ENCODE measurements around the gene PEX16.

Gene PEX16

DNA sequence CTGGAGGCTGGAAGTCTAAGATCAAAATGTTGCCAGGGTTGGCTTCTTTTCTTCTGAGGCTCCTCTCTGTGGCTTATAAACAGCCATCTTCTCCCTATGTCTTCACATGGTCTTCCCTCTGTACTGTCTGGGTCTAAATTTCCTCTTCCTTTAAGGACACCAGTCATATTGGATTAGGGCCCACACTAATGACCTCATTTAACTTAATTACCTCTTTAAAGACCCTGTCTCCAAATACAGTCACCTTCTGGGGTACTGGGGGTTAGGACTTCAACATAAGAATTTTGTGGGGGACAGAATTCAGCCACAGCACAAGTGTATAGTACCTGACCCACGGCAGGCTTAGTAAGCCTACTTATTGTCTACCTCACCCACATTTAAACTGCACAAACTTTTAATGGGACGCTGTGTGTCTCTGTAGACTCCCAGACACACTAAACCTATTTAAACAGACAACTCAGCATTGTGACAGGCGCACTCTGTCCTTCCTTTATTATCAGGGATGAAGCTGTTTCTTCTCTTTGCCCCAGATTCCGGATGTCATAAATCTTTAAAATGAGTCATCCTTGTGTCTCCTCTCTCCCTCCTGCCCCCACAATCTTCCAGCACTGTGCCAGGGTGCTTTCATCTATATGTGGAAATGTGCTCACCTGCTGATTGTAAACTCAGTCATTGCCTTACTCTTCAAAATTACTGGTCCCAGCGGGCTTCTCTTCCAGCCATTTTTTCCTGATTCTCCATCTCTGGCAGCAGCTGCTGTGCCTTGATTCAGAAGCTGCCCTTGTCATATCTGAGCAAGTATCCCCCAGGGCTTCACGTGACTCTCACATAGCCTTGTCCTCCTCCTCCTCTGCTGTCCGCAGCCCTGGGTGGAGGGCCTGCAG is 37.6 kb downstream of the PEX16 start:
- in situ Hi-C loops (cut with MboI; ENCODE audit: low sequenced_read_pairs): no loop called here

DNA sequence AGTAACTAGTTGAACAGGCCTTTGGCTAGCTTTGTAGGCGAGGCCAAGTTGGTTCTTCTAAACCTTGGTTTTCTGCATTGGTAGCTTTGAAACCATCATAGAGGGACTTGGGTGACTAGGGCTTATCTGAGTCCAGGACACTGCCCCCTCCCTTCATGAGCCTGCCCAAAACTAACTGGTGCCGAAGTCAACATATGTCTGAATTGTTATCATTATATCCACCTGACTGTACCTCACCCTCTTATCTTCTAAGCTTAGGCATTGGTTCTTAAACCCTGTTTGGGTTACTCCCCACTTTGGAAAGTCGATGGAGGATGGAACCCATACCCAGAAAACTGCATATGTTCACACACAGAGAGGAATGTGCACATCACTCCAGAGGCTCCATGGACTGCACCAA is 39.8 kb downstream of the PEX16 start:
- in situ Hi-C loops (cut with MboI; ENCODE audit: low sequenced_read_pairs): no loop called here

DNA sequence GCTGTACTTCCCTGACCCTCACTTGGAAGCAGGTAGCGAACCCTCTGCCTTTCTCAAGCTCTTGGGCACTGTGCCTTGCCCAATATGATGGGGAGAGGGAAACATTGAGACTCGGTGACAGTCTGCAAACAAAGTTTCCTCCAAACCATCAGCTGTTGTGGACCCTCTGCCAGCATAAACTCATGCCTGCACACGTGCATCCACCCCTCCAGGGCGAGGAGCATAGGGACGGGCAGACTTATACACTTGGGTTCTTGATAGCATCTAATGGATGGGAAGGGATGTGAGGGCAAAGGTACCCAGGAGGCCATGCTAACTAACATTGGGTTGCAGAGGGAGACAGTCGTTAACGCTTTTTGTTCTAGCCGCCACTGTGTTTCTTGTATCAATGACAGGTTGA is 40.5 kb downstream of the PEX16 start:
- in situ Hi-C loops (cut with MboI; ENCODE audit: low sequenced_read_pairs): no loop called here

DNA sequence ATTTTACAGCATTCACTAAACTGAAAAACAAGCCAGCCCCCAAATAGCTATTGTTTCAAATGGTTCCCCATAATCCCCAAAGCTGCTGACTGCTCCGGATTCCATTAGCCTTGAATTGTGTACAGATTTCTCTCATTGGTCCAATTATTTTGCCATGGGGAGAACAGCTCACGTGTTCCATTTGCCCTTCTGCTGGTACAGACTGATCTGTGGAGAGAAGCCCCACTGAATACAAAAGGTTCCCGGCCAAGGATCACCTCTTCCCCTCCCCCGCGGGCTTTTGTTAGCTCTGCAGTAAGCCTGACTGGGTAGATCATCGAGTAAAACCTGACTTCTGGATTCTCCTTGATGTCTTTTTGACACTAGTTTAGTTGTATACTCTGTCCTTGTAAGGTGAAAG is 41.3 kb downstream of the PEX16 start:
- in situ Hi-C loops (cut with MboI; ENCODE audit: low sequenced_read_pairs): no loop called here

DNA sequence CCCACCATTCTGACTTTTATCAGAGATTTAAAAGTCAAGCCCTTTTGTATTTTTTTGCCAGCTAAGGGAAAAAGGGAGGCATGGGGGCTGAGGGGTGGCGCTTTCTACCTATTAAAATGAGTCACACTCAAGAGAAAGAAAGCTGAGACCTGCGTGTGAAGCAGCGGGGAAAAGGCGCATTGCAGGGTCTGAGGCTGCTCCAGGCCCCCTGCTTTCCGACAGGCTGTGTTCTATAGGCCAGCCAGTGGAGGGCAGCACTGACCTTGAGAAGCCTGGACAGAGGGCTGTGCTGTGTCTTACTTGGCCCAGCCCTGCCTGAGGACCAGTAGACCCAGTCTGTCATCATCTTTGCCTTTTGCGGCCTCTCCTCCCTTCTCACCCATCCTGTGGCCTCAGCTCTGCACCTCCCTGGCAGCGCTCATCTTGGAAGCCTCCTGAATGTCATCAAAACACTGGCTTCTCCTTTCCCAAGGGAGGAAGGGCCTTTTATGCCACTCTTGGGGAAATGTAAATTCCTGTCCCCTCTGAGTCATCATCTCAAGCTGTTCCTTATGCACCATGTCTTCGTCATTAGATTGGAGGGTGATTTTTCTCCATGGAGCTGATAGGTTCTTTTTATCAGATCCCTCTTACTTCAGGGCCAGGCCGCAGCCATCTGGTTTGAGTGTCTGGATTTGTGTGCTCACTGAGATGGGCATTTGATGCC is 44.9 kb downstream of the PEX16 start:
- in situ Hi-C loops (cut with MboI; ENCODE audit: low sequenced_read_pairs): no loop called here

DNA sequence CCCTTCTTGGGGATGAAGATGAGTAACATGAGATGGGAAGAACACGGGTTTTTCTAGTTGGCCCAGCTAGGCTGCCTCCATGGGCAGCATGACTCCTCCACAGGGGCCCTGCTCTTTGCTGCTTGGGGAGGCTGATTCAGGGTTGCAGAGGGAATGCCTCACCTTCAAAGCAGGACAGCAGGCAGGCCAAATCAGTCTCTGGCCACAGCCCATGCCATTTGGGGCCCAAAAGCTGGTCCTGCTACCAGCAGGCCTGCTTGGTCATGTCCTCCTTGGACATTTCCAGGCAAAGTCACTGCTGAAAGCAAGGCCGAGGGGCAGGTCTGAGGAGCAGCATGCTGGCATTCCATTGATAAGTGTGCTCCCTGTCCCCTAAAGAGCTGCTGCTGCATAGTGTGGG is 46.0 kb downstream of the PEX16 start:
- in situ Hi-C loops (cut with MboI; ENCODE audit: low sequenced_read_pairs): no loop called here

DNA sequence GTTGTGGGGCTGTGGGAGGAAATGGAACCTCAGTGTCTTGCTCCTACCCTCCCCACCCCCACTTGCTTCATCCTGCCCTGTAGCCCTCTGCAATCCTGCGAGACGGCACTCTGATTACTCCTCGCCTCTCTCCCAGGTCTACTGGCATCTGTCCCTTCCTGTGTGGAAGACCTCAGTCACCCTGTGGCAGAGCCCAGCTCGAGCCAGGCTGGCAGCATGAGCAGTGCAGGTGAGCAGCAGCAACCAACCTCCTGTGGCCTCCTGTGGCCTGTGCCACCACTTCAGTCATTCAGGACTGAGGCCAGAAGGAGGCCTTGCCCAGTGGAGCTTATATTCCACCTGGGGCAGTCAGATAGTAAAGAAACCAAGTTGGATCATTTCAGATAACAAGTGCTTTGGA is 47.0 kb downstream of the PEX16 start:
- in situ Hi-C loops (cut with MboI; ENCODE audit: low sequenced_read_pairs): no loop called here

DNA sequence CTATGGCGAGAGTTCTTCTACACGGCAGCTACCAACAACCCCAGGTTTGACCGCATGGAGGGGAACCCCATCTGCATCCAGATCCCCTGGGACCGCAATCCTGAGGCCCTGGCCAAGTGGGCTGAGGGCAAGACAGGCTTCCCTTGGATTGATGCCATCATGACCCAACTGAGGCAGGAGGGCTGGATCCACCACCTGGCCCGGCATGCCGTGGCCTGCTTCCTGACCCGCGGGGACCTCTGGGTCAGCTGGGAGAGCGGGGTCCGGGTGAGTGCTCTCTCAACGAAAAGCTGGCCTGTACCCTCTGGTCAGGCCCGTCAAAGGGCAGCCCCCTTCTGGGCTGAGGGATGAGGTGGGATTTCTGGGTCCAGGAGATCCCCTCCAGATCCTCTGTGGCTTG is 48.1 kb downstream of the PEX16 start:
- in situ Hi-C loops (cut with MboI; ENCODE audit: low sequenced_read_pairs): no loop called here

DNA sequence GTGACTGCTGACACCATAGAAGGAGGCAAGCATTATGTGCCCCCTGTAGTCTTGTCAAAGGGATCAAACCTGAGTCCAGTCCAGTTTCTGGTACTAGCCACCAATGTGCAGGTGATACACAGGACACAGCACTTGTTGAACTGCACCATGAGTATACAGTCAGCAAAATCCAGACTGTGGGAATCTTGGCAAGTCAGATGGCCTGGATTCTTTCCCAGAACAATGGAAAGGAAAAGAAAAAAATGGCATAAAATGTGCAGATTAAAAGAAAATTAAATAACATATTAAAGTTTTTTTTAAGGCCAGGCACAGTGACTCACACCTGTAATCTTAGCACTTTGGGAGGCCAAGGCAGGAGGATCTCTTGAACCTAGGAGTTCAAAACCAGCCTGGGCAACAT is 53.6 kb downstream of the PEX16 start:
- in situ Hi-C loops (cut with MboI; ENCODE audit: low sequenced_read_pairs): no loop called here

DNA sequence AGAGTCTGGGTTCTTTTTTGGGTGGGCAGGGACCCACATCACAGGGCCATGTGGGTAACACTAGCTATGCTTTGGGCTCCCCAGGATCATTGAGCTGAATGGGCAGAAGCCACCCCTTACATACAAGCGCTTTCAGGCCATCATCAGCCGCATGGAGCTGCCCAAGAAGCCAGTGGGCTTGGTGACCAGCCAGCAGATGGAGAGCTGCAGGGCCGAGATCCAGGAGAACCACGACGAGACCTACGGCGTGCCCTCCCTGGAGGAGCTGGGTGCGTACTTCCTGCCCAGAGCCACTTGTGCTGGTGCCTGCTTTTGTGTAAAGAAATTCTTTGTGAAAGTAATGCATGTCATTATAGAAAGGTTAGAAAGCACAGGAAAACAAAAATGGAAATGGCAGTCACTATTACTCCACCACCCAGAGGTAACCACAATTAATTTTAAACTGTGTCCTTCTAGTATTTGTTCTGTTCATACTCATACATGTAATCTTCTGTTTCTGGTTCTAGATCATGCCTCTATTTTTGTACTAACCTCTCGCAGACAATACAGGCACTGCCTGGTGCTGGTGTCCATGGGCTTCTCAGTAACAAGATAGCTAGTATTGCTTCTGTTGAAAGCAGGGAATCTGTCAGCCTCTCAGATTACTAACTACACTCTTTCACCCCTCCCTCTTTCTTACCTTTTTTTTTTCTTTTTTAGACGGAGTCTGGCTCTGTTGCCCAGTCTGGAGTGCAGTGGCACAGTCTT is 56.7 kb downstream of the PEX16 start:
- in situ Hi-C loops (cut with MboI; ENCODE audit: low sequenced_read_pairs): no loop called here

DNA sequence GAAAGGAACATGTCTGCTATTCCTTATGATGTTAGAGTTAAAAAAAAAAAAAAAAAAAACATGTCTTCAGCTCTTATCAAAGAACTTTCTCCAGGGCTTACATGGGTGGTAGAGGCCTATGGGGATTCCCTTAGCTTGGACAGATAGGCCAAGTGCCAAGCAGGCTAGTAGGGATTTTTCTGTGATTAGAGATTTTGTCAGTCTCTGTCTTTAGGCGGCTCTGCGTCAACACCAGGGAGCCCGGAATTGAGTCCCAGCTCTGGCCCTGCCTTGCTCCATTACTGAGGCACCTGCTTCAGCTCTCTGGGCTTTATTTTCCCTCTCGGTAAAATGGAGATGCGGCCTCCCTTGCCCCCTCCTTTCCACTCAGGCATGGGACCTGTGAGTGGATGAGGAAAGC is 57.3 kb downstream of the PEX16 start:
- in situ Hi-C loops (cut with MboI; ENCODE audit: low sequenced_read_pairs): no loop called here

Data from hTERT RPE-1 (cell line).